Activated CD4-positive, alpha-beta T cell treated with anti-CD3 and anti-CD28 coated beads for 36 hours (primary cell): ENCODE results near the gene ADAMTS2. TPM values are rescaled to one million over a fixed set of nuclear protein-coding genes. Genes with fewer than 3 reads are reported as not detected.

Source experiments
- ATAC-seq: fragments of 200-7000 bp; cut with Tn5 transposase; one replicate; pipeline ENCODE4 v1.10.0; 2021; ENCODE audit warnings: mild to moderate bottlenecking, moderate library complexity
- CTCF ChIA-PET: fragments of 350-600 bp; sonication (Branson Sonifier 250); formaldehyde crosslinking; loops from one replicate; lab custom pipeline; 2021; ENCODE audit warnings: antibody characterized with exemption; lab: Charles Lee
- POLR2A ChIA-PET: fragments of 350-600 bp; sonication (Branson Sonifier 250); formaldehyde crosslinking; loops from one replicate; lab custom pipeline; 2021; ENCODE audit warnings: antibody characterized with exemption, inconsistent platforms; lab: Charles Lee
- DNase-seq: peaks from one replicate; pipeline ENCODE4 v3.0.0-alpha.2; 2020
- H3K27ac Mint-ChIP-seq: one replicate; pipeline ENCODE4 v1.8.0; 2021; ENCODE audit warnings: mixed read lengths
- H3K27me3 Mint-ChIP-seq: one replicate; pipeline ENCODE4 v1.8.0; 2021; ENCODE audit warnings: mixed read lengths
- H3K36me3 Mint-ChIP-seq: one replicate; pipeline ENCODE4 v1.8.0; 2021; ENCODE audit warnings: low read depth, mixed read lengths
- H3K4me1 Mint-ChIP-seq: one replicate; pipeline ENCODE4 v1.8.0; 2021; ENCODE audit warnings: mixed read lengths
- H3K4me3 Mint-ChIP-seq: one replicate; pipeline ENCODE4 v1.8.0; 2021; ENCODE audit warnings: mild to moderate bottlenecking, moderate library complexity, mixed read lengths
- H3K9me3 Mint-ChIP-seq: one replicate; pipeline ENCODE4 v1.8.0; 2021; ENCODE audit warnings: low read depth, mixed read lengths
- intact Hi-C, 2 experiments: fragments of 100-400 bp; cut with DNase I in 1 of 2; cut with micrococcal nuclease in 1 of 2; formaldehyde crosslinking; loops; one replicate each; pipeline versions ENCODE4 v1.14.2 to v1.15.1; 2022 to 2024; cut with DNase I, micrococcal nuclease
- total RNA-seq, 2 experiments: library from RNA; stranded (reverse); gene quantifications; one replicate each; pipeline ENCODE4 v1.2.3, GENCODE V29; 2021

The ADAMTS2 gene
- total RNA-seq, 2 experiments from 2014 or later, result not detected

DNA sequence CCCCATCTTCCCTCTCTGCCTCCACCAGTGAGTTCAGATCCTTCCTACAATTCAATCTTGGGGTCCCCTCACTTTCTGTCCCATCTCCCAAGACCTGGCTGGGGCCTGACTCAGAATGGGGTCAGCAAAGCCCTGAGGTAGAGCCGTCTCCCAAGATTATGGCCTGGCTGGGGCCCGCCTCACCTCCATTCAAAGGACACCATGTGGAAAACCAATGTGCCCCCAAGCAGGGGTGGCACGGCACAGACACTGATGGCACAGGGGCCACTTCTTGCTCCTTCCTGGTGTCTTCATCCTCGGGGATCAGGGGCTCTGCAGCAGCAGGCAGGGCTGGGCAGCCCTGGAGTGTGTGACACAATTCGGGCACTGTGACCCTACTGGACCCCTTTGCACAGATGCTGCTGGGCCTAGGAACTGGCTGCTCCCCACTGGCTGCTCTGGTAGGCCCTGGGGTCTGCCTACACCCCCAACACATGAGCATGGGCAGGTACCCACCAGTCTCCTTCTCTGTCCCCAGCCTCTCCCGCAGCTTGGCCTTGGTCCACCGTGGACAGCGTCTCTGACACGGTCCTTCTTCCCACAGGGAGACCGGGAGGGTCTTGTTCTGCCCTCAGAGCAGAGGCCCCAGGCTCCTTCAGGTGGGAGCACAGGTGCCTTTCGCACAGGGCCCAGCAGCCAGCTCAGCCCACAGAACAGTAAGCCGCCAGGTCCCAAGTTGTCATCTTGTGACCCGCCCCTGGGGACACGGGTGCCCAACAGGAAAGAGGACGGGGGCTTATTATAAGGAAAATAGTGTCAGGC is 89.5 kb downstream of the ADAMTS2 start:
- H3K27ac Mint-ChIP-seq, result no peak overlapping the region
- intact Hi-C loops, result no loop called here
- DNase-seq (no peak), ATAC-seq (no peak)
- H3K4me1 Mint-ChIP-seq, result no peaks in the 10 kb centered on the region
- H3K36me3 Mint-ChIP-seq, result no peaks in the 10 kb centered on the region
- peaks cover 4% of the 10 kb centered on the region for H3K27me3 Mint-ChIP-seq
- POLR2A ChIA-PET, result no interaction called here
- no peak overlapping the region for H3K4me3 Mint-ChIP-seq
- CTCF ChIA-PET, result no interaction called here
- H3K9me3 Mint-ChIP-seq, result no peaks in the 10 kb centered on the region

DNA sequence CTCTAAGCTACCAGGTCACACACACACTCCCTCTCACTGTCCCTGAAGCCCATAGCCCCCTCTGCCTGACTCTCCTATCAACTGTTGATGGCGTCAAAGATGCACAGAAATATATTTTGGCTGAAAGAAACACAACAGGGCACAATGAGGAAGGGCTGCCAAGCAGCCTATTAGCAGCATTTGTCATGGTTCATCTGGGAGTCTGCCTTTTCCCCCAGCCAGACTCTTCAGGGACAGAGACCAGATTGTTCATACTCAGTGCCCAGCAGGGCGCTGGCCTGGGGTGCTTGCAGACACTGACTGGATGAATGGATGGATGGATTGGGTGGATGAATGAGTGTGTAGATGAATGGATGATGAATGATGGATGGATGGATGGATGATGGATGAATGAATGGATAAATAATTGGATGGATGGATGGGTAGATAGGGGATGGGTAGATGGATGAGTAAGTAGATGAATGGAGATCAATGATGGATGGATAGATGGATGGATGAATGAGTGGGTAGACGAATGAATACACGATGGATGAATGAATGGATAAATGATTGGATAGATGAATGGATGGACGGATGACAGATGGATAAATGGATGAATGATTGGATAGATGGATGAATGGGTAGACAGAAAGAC is 90.5 kb downstream of the ADAMTS2 start:
- no peaks in the 10 kb centered on the region for H3K36me3 Mint-ChIP-seq

GRCh38 chr5:179253730-179254129 is 91.5 kb downstream of the ADAMTS2 start:
- H3K36me3 Mint-ChIP-seq, result no peaks in the 10 kb centered on the region
- peaks cover 4% of the 10 kb centered on the region for H3K27me3 Mint-ChIP-seq
- DNase-seq, result no peak
- POLR2A ChIA-PET, result no interaction called here
- ATAC-seq, result no peak
- no peak overlapping the region for H3K4me3 Mint-ChIP-seq
- H3K9me3 Mint-ChIP-seq, result no peaks in the 10 kb centered on the region
- H3K4me1 Mint-ChIP-seq, result no peaks in the 10 kb centered on the region
- CTCF ChIA-PET, result no interaction called here
- intact Hi-C loops, result no loop called here
- no peak overlapping the region for H3K27ac Mint-ChIP-seq

More for the DNA sequence above, 90.5 kb downstream of the ADAMTS2 start:
- CTCF ChIA-PET, result interaction anchor here (0.6 kb wide), 1 partner anchor 245 kb away, joined by 3 read pairs; no protein-coding TSS in a partner anchor
- no peak for DNase-seq
- intact Hi-C loops, result no loop called here
- Mint-ChIP-seq H3K27me3 (peaks cover 4% of the 10 kb centered on the region), H3K4me1 (no peaks in the 10 kb centered on the region), H3K9me3 (no peaks in the 10 kb centered on the region), H3K4me3 (no peak overlapping the region), H3K27ac (no peak overlapping the region)
- ATAC-seq, result no peak
- POLR2A ChIA-PET, result no interaction called here

GRCh38 chr5:179251276-179251969 is 93.8 kb downstream of the ADAMTS2 start:
- CTCF ChIA-PET, result no interaction called here
- Mint-ChIP-seq H3K27me3 (peaks cover 8% of the 10 kb centered on the region), H3K9me3 (peaks cover 7% of the 10 kb centered on the region), H3K4me1 (no peaks in the 10 kb centered on the region), H3K36me3 (no peaks in the 10 kb centered on the region), H3K27ac (no peak overlapping the region), H3K4me3 (no peak overlapping the region)
- POLR2A ChIA-PET, result no interaction called here
- DNase-seq (no peak), ATAC-seq (no peak)
- intact Hi-C loops, result no loop called here

DNA sequence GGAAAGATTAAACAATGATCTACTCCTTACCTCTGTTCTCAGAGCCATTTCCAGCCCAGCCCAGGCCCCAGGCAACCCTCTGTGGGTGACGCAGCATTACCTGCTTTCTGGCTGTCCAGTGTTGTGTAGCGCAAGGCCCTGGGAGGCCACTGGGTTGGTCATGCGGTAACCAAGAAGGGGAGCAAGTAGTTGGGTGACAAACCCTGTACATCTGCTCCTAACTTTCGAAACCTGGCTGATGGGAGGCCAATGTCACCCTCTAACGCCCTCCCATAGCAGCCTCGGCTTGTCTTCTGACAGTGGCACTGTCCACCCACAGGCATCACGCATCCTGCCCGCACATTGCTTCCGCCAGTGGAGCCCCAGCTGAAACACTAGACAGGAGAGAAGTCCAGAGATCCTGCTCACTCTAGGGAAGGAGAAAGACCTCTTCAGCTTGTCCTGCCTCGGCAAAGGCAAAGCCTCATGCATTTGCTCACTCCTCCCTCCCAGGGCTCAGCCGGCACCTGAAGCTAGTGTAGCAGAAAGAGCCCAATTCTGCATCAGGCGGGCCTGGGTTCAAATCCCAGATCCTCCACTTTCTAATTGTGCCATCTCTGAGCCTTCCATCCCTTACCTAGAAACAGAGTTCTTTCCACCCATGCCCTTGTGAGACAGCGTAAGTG is 94.6 kb downstream of the ADAMTS2 start:
- ChIA-PET POLR2A (no interaction called here), CTCF (no interaction called here)
- H3K4me1 Mint-ChIP-seq, result no peaks in the 10 kb centered on the region
- no peak overlapping the region for H3K27ac Mint-ChIP-seq
- peaks cover 10% of the 10 kb centered on the region for H3K9me3 Mint-ChIP-seq
- intact Hi-C loops, result no loop called here
- H3K27me3 Mint-ChIP-seq, result peaks cover 9% of the 10 kb centered on the region
- DNase-seq (no peak), ATAC-seq (no peak)
- no peaks in the 10 kb centered on the region for H3K36me3 Mint-ChIP-seq
- H3K4me3 Mint-ChIP-seq, result no peak overlapping the region

- intact Hi-C loops, result no loop called here
Observed at GRCh38 chr5:179246227-179246626, 99.0 kb downstream of the ADAMTS2 start.

DNA sequence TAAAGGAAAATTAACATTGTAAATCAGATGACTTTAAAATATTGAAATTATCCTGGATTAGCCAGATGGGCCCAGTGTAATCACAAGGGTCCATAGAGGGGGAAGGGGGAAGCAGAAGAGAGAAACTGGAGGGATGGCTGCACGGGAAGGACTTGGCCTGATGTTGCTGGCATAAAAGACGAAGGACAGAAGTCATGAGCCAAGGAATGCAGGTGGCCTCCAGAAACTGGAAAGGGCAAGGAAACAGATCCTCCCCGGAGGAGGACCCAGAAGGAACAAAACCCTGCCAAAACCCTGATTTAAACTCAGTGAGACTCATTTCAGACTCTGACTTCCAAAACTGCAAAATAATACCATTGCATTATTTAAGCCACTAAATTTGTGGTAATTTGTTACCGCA is 100.2 kb downstream of the ADAMTS2 start:
- ATAC-seq, result no peak
- Mint-ChIP-seq H3K4me3 (no peak overlapping the region), H3K9me3 (peaks cover 10% of the 10 kb centered on the region), H3K27ac (no peak overlapping the region), H3K4me1 (no peaks in the 10 kb centered on the region), H3K27me3 (peaks cover 17% of the 10 kb centered on the region), H3K36me3 (no peaks in the 10 kb centered on the region)
- DNase-seq, result no peak
- POLR2A ChIA-PET, result no interaction called here
- intact Hi-C loops, result no loop called here
- CTCF ChIA-PET, result no interaction called here

More at GRCh38 chr5:179246227-179246626, 99.0 kb downstream of the ADAMTS2 start:
- Mint-ChIP-seq H3K27me3 (peaks cover 13% of the 10 kb centered on the region), H3K27ac (no peak overlapping the region), H3K4me3 (no peak overlapping the region), H3K36me3 (no peaks in the 10 kb centered on the region), H3K9me3 (peaks cover 10% of the 10 kb centered on the region), H3K4me1 (no peaks in the 10 kb centered on the region)
- CTCF ChIA-PET, result interaction anchor here (0.8 kb wide), 1 partner anchor 122 kb away, joined by 3 read pairs; no protein-coding TSS in a partner anchor
- POLR2A ChIA-PET, result interaction anchor here (0.7 kb wide), 1 partner anchor 9 kb away, joined by 5 read pairs; no protein-coding TSS in a partner anchor
- no peak for DNase-seq
- no peak for ATAC-seq

DNA sequence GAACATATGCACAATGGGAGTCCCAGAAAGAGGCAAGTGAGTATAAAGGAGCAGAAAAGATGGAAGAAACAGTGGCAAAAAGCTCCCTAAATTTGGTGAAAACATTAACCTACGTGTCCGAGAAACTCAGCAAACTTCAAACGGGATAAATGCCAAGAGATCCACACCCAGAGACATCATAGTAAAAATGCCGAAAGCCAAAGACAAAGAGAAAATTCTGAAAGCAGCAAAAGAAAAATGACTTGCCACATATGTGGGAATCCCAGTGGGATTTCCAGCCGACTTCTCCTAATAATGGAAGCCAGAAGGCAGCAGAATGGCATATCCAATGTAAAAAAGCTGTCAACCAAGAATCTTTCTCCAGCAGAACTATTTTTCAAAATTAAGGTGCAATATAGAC is 101.2 kb downstream of the ADAMTS2 start:
- Mint-ChIP-seq H3K4me1 (no peaks in the 10 kb centered on the region), H3K4me3 (no peak overlapping the region), H3K36me3 (no peaks in the 10 kb centered on the region), H3K27ac (no peak overlapping the region), H3K9me3 (peaks cover 10% of the 10 kb centered on the region), H3K27me3 (peaks cover 22% of the 10 kb centered on the region)
- DNase-seq, result no peak
- ChIA-PET CTCF (no interaction called here), POLR2A (no interaction called here)
- intact Hi-C loops, result no loop called here
- ATAC-seq, result no peak

DNA sequence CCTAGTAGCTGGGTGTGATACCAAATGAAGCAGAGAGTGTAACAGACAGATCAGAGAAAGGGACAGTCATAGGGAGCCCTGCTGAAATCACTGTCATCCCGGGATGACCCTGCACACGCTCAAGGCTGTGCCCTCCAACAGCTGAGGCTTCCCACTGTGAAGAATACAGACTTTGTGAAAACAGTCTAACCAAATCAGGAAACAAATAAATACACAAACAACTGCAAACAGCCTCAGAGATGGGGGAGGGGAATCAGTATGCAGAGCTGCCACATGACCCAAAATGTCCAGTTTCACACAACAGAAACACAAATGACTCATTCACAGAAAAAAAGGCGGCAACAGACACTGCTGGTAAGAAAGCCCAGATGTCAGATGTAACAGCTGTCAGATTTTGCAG is 101.9 kb downstream of the ADAMTS2 start:
- DNase-seq, result no peak
- no peak for ATAC-seq
- peaks cover 22% of the 10 kb centered on the region for H3K27me3 Mint-ChIP-seq
- no peak overlapping the region for H3K27ac Mint-ChIP-seq
- H3K9me3 Mint-ChIP-seq, result peaks cover 10% of the 10 kb centered on the region
- no peak overlapping the region for H3K4me3 Mint-ChIP-seq
- no peaks in the 10 kb centered on the region for H3K36me3 Mint-ChIP-seq
- intact Hi-C loops, result no loop called here
- no peaks in the 10 kb centered on the region for H3K4me1 Mint-ChIP-seq
- POLR2A ChIA-PET, result no interaction called here
- CTCF ChIA-PET, result interaction anchor here (0.5 kb wide), 1 partner anchor 272 kb away, joined by 3 read pairs; no protein-coding TSS in a partner anchor

GRCh38 chr5:179242676-179243075 is 102.6 kb downstream of the ADAMTS2 start:
- DNase-seq (no peak), ATAC-seq (no peak)
- H3K9me3 Mint-ChIP-seq, result peaks cover 10% of the 10 kb centered on the region
- intact Hi-C loops, result no loop called here
- H3K4me3 Mint-ChIP-seq, result no peak overlapping the region
- H3K27me3 Mint-ChIP-seq, result peaks cover 22% of the 10 kb centered on the region
- H3K36me3 Mint-ChIP-seq, result no peaks in the 10 kb centered on the region
- CTCF ChIA-PET, result interaction anchor here (0.5 kb wide), 1 partner anchor 271 kb away, joined by 3 read pairs; no protein-coding TSS in a partner anchor
- POLR2A ChIA-PET, result no interaction called here
- no peak overlapping the region for H3K27ac Mint-ChIP-seq
- H3K4me1 Mint-ChIP-seq, result no peaks in the 10 kb centered on the region

DNA sequence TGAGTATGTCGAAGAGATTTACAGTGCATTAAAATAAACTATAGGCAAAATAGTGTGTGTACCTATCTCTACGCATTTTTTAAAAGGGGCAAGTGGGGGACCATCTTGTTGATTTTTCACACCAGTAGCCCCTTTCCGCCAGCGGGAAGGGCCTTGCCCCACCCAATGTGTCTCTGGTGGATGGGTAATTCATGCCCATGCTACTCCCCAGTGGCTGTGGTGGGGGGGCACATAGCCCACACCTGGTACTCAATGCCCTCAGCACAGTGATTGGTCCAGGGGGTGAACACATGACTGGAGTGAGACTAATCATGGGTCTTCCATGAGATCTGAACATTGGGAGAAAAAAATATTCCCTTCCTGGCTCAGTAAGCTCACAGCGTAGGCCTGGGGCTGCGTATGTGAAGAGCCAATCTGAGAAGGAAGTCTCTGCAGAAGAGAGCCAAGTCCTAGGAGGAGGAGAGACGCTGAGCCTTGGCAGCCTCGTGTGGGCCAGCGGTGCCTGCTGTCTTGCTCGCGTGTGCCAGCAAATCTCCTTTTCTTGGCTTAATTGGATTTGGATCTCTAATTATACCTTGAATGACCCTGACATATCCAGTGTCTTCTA is 103.4 kb downstream of the ADAMTS2 start:
- DNase-seq (no peak), ATAC-seq (no peak)
- no peaks in the 10 kb centered on the region for H3K36me3 Mint-ChIP-seq
- intact Hi-C loops, result no loop called here
- CTCF ChIA-PET, result no interaction called here
- H3K9me3 Mint-ChIP-seq, result peaks cover 7% of the 10 kb centered on the region
- peaks cover 22% of the 10 kb centered on the region for H3K27me3 Mint-ChIP-seq
- POLR2A ChIA-PET, result no interaction called here
- no peak overlapping the region for H3K4me3 Mint-ChIP-seq
- no peaks in the 10 kb centered on the region for H3K4me1 Mint-ChIP-seq
- no peak overlapping the region for H3K27ac Mint-ChIP-seq
